Measurements from ENCODE around the gene WNT3.

DNA sequence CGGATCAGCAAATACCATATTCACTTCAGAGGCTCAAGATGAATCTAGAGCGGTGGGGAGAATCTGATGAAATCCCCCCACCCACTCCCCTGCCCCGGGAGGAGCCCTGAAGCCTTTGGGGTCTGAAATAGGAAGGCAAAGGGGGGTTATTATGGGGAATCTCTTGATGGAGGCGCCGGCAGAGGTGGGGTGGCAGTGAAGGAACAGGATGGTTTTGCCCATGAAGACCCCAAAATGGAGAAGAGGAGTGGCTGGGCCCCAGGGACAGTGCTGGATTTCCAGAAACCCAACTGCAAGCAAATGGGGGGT lies 637 bp downstream of the WNT3 start:
- TF ChIP-seq, protein P1, sequence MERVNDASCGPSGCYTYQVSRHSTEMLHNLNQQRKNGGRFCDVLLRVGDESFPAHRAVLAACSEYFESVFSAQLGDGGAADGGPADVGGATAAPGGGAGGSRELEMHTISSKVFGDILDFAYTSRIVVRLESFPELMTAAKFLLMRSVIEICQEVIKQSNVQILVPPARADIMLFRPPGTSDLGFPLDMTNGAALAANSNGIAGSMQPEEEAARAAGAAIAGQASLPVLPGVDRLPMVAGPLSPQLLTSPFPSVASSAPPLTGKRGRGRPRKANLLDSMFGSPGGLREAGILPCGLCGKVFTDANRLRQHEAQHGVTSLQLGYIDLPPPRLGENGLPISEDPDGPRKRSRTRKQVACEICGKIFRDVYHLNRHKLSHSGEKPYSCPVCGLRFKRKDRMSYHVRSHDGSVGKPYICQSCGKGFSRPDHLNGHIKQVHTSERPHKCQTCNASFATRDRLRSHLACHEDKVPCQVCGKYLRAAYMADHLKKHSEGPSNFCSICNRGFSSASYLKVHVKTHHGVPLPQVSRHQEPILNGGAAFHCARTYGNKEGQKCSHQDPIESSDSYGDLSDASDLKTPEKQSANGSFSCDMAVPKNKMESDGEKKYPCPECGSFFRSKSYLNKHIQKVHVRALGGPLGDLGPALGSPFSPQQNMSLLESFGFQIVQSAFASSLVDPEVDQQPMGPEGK (tag by site-specific recombination; IDR thresholded peaks at IDR 0.05): no peak
- TF ChIP-seq ZBTB7A (tag by site-specific recombination; IDR thresholded peaks at IDR 0.05; ENCODE audit: low read depth): no peak
